Measurements from ENCODE around the gene DHX30.
"Not testable (repeated sequence)": the region's sequence is repeated elsewhere in the genome, so short reads cannot be mapped to it uniquely, and the experiment has no call there.

The DHX30 gene

GRCh38 chr3:47885168-47885567, 82.2 kb downstream of the DHX30 start:
- no peak for DNase-seq

DNA sequence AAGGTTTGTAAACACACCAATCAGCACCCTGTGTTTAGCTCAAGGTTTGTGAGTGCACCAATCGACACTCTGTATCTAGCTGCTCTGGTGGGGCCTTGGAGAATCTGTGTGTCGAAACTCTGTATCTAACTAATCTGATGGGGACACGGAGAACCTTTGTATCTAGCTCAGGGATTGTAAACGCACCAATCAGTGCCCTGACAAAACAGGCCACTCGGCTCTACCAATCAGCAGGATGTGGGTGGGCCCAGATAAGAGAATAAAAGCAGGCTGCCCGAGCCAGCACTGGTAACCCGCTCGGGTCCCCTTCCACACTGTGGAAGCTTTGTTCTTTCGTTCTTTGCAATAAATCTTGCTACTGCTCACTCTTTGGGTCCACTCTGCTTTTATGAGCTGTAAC, 85.1 kb downstream of the DHX30 start:
- DNase-seq, result not testable (repeated sequence)

- no peak for DNase-seq
Observed at GRCh38 chr3:47888986-47889757, 86.2 kb downstream of the DHX30 start.

- DNase-seq, result no peak
Observed at GRCh38 chr3:47890126-47890827, 87.3 kb downstream of the DHX30 start.

DNA sequence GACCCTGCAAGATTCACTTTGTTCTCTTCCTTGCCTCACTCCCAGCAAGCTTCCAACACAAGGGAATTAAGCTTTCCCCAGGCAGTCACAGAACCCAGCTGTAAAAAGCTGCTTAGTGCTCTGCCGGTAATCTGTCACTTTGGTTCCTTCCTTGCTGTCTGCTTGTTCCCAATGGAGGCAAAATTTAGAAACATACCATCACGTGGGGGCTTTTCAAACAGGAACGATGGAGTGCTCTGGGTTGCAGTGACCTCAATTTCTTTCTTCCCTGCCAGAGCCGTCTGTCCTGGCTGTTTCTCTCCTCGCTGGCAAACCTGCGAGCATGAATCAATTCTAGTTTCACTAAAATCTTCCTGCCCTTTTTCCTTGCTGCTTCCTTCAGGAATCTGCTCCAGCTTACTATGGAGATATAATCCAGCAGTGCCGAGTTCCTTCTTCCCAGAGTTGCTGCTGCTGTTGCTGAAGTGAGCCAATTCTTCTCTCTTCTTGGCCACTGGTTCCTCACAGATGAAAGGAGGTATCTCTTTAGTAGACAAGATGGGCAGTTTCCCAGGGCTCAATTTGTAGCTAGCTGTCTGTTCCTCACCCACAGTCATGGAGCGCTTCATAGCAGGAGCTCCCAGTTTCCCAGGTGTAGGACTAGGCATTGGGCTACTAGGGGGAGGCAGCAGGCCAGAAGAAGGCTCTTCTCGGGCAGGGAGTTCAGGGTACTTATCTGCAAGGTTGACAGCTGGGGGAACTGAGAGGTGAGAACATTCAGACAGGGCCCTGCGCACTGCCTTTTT, 88.1 kb downstream of the DHX30 start:
- DNase-seq, result no peak

DNA sequence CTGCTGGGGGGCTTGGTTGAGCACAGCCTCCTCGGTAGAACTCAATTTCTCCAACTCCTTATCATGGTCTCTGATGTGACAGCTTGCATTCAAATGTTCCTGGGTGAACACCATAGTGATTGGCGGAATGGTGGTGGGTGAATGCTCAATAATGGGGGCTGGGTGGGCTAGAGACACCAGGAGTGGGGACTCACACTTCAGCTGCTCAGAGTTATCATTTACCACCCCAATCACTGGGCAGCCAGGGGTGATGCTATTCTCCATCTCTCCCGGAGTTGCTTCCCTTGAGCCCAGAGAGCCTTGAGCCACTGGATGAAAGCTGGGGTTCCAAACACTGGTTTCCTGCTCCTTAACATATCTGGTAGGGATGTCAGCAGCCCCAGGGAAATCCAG, 88.7 kb downstream of the DHX30 start:
- DNase-seq, result no peak

- no peak for DNase-seq
Observed at GRCh38 chr3:47892286-47893040, 89.5 kb downstream of the DHX30 start.

- no peak for DNase-seq
Observed at GRCh38 chr3:47895241-47895640, 92.3 kb downstream of the DHX30 start.

- no peak for DNase-seq
Observed at GRCh38 chr3:47896736-47897135, 93.8 kb downstream of the DHX30 start.

DNA sequence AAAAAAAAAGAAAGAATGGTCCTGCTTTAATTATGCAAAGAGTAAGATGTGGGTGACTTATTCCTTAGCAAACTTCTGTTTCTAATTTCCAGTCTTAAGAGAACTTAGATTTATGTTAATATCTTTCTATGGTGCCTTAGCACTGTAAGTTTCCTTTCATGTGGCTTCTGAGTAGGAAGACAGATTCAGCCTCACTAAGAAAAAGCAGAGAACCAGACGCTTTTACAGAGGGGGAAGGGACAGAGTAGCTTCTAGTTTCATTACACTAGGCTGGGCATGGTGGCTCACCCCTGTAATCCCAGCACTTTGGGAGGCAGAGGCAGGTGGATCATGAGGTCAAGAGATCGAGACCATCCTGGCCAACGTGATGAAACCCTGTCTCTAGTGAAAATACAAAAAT, 95.0 kb downstream of the DHX30 start:
- no peak for DNase-seq

DNA sequence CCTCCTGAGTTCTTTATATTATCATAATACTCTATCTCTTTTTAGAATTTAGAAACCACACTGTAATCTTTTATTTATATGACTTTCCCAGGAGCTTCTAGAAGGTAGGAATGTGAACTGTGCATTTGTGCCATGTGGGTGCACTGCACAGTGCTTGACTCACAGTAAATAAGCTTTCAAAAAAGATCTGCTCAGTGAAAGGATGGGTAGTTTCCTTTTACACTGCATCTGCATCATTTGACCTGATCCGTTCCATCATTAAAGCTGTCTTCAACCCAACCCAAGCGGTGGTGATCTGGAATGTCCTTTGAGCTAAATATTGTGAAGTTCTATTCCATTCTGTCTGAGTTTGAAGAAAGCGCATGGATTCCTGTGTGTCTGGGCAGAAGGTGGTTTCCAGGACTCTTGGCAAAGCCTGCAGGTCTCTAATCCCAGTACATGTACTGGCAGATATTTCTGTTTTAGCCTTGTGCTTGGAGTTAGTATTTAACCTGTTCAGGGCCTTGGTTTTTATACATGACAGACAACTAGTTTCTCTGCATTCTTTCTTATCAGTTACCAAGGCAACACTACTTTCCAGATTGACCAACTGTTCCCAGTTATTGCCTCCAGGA, 96.7 kb downstream of the DHX30 start:
- no peak for DNase-seq
